KOPT-K1 (cell line): ENCODE data around the gene RAI14.
"Not testable (repeated sequence)": the region's sequence is repeated elsewhere in the genome, so short reads cannot be mapped to it uniquely, and the experiment has no call there.

Experiments used
- H3K27ac ChIP-seq: fragments of 200-600 bp; sonication (generic); 2 replicates; pipeline ENCODE4 v1.5.1; 2016; ENCODE audit warnings: antibody characterized with exemption, mild to moderate bottlenecking, low read depth, low read length; ENCODE audit not compliant: poor library complexity, severe bottlenecking
- H3K36me3 ChIP-seq: fragments of 200-600 bp; sonication (generic); 2 replicates; pipeline ENCODE4 v1.5.1; 2017; ENCODE audit warnings: antibody characterized with exemption, mild to moderate bottlenecking, low read length, moderate library complexity; ENCODE audit not compliant: insufficient read depth
- H3K9me3 ChIP-seq: fragments of 200-600 bp; sonication (generic); 2 replicates; pipeline ENCODE4 v1.5.1; 2017; ENCODE audit warnings: antibody characterized with exemption, low read length, mild to moderate bottlenecking; ENCODE audit not compliant: insufficient read depth, poor library complexity, severe bottlenecking

The RAI14 gene

DNA sequence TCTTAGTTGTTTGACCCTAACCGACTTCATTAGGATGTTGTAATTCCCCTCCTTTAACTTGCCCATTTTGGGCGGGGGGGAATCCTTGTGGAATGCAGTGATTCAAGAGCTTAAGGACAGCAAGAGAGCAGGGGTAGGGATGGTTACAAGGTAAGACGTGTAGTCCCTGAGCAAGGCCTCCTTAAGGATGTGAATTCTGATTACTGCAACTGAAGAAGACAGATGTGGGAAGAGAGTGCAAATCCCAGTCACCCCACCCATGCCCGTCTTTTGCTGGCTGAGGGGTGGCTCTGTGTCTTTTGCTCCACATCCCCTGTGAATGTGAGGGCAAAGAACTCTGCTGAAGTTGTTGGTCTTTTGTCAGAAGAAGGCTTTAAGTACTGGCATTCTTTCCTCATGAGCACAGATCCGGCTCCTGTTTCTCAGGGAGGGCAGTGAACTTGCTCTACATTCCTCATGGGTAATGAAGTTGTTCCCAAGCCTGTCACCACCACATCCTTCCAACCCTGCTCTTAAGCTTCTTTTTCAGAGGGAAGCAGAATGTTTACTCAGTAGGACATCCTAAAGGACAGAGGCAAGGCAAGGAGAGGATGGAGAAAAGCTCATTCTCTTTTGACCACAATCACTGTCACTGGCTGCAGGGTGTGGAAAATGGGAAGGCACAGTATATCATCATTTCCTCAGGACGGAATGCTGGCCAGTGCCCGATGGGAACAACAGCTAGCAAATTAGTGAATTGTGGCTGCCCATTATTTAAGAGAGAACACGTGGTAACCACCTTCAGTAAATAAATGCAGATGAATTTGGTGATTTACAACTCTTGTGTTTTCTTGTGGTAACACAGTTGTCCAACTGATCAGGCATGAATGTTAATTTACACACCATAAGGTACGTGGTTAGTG, 61.5 kb downstream of the RAI14 start:
- Histone ChIP-seq H3K27ac (no peak overlapping the region), H3K36me3 (no peaks in the 10 kb centered on the region)

DNA sequence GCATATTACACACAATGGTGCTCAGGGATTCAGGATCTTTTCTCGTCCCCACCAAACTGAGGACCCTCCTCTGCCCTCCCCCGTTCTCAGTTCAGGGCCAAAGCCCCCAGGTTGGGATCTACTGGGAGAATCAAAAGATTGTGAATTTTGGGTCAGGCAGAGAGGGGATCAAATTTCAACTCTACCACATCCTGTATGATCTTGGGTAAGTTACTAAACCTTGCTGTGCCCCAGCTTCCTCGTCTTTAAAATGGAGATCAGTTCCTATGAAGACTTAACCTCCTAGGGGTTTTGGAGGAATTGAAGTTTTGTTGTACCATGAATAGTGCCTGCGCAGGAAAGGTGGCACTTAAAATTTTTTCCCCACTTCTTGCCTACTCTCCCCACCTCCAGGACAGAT, 62.4 kb downstream of the RAI14 start:
- H3K9me3 ChIP-seq = no peaks in the 10 kb centered on the region
- no peak overlapping the region for H3K27ac ChIP-seq
- H3K36me3 ChIP-seq = no peaks in the 10 kb centered on the region

More for the DNA sequence above, 61.5 kb downstream of the RAI14 start:
- no peaks in the 10 kb centered on the region for H3K9me3 ChIP-seq

DNA sequence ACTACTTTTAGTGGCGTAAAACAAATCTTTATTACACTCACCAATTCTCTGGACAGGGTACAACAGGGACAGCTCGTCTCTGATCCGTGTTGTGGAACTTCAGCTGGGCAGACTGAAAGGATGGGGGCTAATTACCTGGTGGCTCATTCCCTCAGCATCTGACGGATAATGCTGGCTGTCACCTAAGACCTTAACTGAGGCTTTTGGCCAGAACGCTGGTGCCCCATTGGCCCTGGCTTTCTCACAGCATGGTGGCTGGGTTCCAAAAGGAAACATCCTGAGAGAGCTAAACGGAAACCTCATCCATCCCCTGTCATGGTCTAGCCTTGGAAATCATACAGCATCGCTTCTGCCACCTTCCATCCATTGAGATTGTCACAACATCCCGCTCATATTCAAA, 62.9 kb downstream of the RAI14 start:
- no peaks in the 10 kb centered on the region for H3K9me3 ChIP-seq
- no peaks in the 10 kb centered on the region for H3K36me3 ChIP-seq
- H3K27ac ChIP-seq = no peak overlapping the region

DNA sequence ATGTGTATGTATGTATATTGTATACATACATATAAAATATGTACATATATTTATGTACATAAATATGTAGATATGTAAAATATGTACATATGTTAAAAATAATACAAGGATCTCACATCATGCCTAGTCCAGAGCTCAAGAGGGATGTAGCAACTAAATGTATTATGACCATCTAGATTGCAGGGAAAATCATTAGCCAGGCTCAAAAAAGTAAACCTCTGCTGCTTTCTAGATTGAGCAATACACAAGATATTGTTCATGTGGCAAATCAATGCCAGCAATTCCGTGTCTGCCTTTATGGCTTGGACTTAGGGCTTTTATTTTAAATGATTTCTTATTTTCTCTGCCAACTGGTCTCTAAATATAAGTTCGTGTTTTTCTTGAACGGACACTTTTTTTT, 65.2 kb downstream of the RAI14 start:
- Histone ChIP-seq H3K36me3 (no peaks in the 10 kb centered on the region), H3K27ac (no peak overlapping the region)

DNA sequence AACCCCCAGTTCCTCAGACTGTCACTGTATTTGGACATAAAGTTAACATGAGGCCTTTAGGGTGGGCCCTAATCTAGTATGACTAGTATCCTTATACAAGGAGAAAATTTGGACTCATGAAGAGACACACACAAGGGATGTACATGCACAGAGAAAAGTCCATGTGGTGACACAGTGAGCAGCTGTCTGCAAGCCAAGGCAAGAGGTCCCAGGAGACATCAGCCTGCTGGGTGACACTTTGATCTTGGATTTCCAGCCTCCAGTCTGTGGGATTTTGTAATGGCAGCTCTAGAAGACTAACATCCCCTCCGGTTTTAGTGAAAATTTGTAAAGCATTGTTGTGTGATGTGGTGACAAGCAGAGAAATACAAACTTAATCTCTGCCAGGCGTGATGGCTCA, 66.1 kb downstream of the RAI14 start:
- Histone ChIP-seq H3K36me3 (no peaks in the 10 kb centered on the region), H3K9me3 (no peaks in the 10 kb centered on the region), H3K27ac (no peak overlapping the region)

More for the DNA sequence above, 65.2 kb downstream of the RAI14 start:
- no peaks in the 10 kb centered on the region for H3K9me3 ChIP-seq

DNA sequence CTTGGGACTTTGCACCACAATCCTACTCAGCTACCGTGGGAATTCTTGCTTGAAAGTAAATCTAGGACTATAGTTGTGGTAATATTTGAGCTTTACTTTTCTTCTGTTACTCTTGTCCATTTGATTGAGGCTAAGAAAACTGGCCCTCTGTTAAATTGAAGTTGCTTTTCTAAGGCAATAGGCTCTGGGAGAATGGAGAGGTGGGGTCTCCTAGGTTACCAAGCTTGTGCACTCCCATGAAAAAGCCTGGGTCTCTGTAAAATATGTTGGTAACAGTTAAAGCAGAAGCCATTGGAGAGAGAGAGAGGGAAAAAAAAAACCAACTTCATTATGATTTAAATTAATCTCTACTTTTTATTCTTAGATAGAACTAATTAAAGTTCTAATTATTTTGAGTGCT, 68.6 kb downstream of the RAI14 start:
- Histone ChIP-seq H3K9me3 (no peaks in the 10 kb centered on the region), H3K36me3 (no peaks in the 10 kb centered on the region), H3K27ac (no peak overlapping the region)

DNA sequence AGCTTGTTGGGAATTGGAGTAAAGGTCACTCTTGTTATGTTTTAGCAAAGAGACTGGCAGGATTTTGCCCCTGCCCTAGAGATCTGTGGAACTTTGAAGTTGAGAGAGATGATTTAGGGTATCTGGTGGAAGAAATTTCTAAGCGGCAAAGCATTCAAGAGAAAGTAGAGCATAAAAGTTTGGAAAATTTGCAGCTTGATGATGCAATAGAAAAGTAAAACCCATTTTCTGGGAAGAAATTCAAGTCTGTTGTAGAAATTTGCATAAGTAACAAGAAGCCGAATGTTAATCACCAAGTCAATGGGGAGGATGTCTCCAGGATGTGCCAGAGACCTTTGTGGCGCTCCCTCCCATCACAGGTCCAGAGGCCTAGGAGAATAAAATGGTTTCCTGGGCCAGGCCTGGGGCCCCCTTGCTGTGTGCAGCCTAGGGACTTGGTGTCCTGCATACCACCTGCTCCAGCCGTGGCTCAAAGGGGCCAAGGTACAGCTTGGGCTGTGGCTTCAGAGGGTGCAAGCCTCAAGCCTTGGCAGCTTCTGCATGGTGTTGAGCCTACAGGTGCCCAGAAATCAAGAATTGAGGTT, 71.1 kb downstream of the RAI14 start:
- H3K36me3 ChIP-seq, H3K9me3 ChIP-seq, H3K27ac ChIP-seq: not testable (repeated sequence)

DNA sequence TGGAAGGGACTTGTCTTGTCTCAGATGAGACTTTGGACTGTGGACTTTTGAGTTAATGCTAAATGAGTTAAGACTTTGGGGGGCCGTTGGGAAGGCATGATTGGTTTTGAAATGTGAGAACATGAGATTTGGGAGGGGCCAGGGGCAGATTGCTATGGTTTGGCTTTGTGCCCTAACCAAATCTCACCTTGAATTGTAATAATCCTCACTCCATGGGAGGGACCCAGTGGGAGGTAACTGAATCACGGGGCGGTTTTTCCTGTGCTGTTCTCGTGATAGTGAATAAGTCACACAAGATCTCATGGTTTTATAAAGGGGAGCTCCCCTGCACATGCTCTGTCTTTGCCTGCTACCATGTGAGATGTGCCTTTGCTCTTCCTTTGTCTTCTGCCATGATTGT, 72.1 kb downstream of the RAI14 start:
- no peaks in the 10 kb centered on the region for H3K9me3 ChIP-seq
- H3K36me3 ChIP-seq = no peaks in the 10 kb centered on the region
- no peak overlapping the region for H3K27ac ChIP-seq

DNA sequence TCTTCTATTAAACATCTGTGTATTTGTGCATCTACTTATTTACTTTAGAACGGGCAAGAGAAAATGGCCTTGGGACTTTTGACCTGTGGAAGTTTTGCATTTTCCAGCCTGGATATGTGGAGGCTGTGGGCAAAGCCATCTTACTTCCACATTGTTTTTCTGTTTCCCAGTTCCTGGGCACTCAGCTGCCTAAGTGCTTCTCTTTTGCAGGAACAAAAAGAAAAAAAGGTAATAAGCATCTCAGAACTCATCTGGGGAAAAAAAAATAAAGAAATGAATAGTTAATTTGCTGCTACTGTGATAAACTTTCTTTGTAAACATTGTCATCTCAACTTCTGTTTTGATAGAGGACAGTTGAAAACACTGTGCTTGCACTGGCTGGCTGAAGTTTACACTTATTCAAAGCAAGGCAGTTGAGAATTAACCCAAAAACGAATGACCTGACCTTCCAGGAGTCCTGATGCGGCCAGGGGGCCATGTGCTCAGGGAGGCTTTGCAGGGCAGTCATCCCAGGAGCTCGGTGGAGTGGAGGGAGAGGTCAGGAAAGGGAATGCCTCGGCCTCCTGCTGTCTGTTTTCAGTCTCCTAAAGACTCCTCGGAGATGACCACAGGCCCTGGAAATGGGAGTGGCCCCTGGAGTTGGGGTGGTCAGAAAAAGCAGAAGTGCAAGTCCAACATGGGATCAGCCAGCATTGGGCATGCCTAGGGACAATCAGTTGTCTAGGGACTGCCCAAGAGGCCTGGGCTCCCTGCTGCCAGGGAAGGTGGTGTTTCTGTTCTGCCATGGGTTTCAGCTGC, 75.5 kb downstream of the RAI14 start:
- no peak overlapping the region for H3K27ac ChIP-seq
- H3K36me3 ChIP-seq = no peaks in the 10 kb centered on the region
- H3K9me3 ChIP-seq = no peaks in the 10 kb centered on the region

DNA sequence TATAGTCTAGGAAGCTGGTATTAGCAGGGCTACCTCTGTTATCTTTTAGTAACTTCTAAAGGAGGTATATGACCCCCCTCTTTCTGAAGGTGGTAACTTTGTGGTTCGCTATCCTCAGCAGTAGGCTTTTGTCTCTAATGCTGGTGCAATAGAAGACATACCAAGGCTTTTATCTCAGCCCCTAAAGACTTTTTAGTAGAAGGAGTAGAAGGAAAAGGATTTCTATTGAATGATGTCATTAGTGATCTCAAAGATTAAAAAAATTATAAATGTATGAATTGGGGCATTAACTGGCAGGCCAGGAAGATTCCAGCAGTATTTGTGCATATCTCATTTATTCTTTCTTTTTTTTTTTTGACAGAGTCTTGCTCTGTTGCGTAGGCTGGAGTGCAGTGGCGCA, 78.2 kb downstream of the RAI14 start:
- Histone ChIP-seq H3K36me3 (no peaks in the 10 kb centered on the region), H3K27ac (no peak overlapping the region), H3K9me3 (no peaks in the 10 kb centered on the region)

DNA sequence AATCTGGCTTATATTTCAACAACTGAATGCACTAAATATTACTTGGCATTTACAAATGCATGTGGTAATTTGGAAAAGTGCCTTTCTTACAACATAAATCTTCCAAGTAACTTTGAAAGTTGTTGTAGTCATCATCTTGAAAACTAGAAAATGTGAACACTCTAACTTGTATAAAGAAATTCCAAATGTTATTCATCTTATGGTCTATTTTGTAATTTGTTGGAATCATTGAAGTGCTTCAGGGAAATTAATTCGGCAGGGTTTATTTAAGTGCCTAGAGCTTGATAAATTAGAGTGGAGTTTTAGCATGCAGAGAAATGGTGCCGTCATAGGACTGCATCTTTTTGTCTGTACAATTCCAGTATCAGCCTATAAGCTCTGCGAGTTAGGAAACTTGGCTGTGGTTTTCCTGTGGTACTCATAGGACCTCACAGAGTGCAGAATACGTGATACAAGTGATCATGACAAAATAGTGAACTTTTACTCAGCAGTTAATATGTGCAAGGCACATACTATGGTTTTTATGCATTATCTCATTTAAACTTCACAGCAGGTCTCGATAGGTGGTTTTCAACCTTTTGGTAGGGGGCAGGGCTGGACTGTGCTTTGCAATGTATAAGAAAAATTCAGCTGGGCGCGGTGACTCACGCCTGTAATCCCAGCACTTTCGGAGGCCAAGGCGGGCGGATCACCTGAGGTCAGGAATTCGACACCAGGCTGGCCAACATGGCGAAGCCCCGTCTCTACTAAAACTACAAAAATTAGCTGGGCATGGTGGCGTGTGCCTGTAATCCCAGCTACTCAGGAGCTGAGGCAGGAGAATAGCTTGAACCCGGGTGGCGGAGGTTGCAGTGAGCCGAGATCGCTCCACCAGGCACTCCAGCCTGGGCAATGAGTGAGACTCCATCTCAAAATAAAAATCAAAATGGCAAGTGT, 79.6 kb downstream of the RAI14 start:
- Histone ChIP-seq H3K36me3 (no peaks in the 10 kb centered on the region), H3K9me3 (no peaks in the 10 kb centered on the region), H3K27ac (no peak overlapping the region)

DNA sequence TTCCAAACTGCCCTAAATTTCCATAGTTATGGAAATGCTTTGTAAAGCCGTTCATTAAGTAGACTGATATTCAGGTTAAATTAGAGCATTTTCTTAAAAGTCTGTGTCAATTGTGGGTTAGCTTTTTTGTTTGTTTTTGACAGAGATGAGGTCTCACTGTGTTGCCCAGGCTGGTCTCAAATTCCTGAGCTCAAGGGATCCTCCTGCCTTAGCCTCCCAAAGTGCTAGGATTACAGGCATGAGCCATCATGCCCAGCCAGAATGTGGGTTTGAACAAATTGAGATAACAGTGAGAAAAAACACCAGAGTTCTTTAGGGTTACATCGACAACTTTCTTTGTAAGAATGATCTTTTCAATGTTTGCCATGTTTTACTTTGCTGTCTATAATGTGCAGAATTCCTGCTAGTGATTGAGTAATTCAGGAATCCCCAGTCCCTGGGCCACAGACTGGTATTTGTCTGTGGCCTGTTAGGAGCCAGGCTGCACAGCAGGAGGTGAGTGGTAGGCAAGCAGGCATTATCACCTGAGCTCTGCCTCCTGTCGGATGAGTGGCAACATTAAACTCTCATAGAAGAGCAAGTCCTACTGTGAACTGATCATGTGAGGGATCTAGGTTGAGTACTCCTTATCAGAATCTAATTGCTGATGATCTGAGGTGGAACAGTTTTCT, 80.5 kb downstream of the RAI14 start:
- Histone ChIP-seq H3K36me3 (no peaks in the 10 kb centered on the region), H3K27ac (no peak overlapping the region), H3K9me3 (no peaks in the 10 kb centered on the region)

DNA sequence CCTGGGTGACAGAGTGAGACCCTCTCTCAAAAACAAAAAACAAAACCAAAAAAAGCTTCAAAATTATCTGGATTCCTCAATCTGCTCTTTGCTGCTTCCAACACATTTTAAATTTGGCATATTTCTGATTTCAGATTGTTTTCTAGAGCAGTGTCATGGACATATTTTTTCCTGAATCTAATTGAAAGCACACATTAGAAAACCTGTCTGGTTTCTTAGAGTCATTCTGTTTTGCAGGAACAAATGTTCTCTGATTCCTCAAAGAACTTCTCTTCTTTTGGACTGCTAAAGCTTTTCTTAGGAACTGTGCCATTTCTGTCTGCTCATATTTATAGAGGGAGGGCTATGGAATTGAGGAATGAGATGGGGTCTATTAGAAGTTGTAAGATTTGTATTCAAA, 81.6 kb downstream of the RAI14 start:
- no peak overlapping the region for H3K27ac ChIP-seq
- H3K9me3 ChIP-seq = no peaks in the 10 kb centered on the region
- H3K36me3 ChIP-seq = no peaks in the 10 kb centered on the region

DNA sequence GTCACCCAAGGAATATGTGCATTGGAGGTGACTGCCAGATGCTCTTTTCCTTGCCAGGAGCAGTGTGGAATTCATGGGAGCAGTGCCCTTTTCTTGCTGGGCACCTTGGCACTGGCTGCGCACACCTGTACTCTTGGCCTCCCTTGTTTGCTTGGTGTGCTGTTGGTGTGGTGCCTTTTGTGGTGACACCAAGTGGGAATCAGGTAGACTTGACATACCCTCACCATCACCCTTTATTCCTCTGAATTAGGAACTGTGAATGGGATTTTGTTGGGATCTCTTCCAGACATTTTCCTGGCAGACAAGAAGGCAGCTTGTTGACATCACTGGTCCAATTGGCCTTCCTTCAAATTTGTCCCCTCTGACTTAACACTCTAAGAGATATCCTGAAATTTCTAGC, 82.3 kb downstream of the RAI14 start:
- no peaks in the 10 kb centered on the region for H3K9me3 ChIP-seq
- H3K36me3 ChIP-seq = no peaks in the 10 kb centered on the region
- no peak overlapping the region for H3K27ac ChIP-seq
